NCI-H526 treated with DMSO at 0.1 percent for 48 hours (cell line): ENCODE measurements around the gene BBS10.
"Not testable (repeated sequence)": the region's sequence is repeated elsewhere in the genome, so short reads cannot be mapped to it uniquely, and the experiment has no call there.

Experiments
- DNase-seq: peaks from one replicate; lab custom pipeline; 2025; lab: John Stamatoyannopoulos, UW

Gene BBS10

GRCh38 chr12:76329606-76330005 is 18.6 kb downstream of the BBS10 start:
- DNase-seq, result no peak

DNA sequence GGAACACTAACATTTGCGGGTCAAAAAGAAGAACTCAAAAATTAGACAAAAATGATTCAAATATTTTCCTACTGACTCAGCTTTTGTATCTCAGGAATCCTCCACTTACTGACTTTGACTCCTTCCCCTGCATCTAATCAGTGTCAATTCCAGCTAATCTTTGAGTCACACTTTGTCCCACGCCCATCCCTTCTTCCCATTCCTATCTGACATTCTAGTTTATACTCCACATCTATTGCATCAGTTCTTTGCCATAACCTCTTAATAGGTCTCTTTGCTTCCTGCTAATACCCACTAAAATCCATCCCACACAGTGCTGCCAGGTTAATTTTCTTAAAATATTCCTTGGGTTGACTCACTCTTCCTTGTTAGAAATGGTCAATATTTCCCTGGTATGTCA is 19.1 kb downstream of the BBS10 start:
- no peak for DNase-seq

DNA sequence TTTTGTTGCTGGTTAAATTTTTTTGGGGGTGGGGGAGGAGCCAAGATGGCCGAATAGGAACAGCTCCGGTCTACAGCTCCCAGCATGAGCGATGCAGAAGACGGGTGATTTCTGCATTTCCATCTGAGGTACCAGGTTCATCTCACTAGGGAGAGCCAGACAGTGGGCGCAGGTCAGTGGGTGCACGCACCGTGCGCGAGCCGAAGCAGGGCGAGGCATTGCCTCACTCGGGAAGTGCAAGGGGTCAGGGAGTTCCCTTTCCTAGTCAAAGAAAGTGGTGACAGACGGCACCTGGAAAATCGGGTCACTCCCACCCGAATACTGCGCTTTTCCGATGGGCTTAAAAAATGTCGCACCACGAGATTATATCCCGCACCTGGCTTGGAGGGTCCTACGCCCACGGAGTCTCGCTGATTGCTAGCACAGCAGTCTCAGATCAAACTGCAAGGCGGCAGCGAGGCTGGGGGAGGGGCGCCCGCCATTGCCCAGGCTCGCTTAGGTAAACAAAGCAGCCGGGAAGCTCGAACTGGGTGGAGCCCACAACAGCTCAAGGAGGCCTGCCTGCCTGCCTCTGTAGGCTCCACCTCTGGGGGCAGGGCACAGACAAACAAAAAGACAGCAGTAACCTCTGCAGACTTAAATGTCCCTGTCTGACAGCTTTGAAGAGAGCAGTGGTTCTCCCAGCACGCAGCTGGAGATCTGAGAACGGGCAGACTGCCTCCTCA is 28.5 kb downstream of the BBS10 start:
- DNase-seq, result not testable (repeated sequence)

DNA sequence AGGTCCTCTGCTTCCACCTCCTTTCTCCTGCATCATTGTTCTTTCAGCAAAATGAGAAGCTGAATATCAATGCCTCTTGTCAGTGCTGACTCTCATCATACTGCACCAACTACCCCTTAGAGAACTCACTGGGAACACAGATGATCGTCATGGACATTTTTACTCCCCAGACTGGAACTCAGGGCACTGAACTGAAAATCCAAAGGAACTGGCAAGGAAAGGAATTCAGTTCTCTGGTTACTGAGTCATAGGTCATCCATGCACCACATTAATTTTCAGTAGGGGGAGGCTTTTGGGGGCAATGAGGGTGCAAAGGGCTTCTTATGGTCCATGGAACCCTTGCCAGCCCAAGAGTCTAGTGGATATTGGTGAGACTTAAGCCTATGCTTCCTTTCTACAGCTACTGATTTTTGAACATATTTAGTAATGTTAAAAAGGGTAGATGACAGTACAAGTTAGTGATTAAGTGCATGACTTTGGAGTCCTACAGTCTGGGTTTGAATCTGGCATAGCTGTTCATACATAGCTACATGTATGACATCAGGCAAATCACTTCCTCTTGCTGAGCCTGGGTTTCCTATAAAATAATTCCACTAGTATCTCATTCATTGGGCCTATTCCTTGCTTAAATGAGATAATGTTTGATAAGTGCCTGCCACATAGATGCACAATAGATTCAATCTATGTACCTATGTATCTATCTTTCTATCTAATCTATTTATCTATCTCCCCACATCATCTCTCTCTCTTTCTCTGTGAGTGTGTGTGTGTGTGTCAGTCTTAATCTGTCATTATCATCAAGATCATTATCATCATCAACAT is 29.2 kb downstream of the BBS10 start:
- DNase-seq, result no peak

DNA sequence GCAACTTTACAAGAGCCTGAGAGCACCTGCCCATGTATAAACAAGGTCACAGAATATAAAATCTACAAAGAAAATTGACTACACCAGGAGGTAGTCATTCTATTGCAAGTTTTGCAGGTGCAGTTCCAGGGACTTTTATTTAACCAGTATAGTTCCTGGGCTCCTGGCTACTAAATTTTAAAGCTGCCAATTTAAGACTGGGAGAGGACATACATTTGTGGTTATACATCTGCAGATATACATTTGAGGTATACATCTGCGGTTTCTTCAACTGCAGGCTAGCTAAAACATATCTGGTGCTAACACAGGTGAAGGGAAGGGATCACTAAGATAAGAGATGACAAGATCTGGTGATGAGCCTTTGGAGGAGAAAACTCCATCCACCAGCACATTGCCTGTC is 30.2 kb downstream of the BBS10 start:
- no peak for DNase-seq

- DNase-seq, result no peak
Measured at GRCh38 chr12:76316468-76316867, 31.7 kb downstream of the BBS10 start.

GRCh38 chr12:76313299-76313698 is 34.9 kb downstream of the BBS10 start:
- no peak for DNase-seq

GRCh38 chr12:76312315-76312714 is 35.9 kb downstream of the BBS10 start:
- no peak for DNase-seq

DNA sequence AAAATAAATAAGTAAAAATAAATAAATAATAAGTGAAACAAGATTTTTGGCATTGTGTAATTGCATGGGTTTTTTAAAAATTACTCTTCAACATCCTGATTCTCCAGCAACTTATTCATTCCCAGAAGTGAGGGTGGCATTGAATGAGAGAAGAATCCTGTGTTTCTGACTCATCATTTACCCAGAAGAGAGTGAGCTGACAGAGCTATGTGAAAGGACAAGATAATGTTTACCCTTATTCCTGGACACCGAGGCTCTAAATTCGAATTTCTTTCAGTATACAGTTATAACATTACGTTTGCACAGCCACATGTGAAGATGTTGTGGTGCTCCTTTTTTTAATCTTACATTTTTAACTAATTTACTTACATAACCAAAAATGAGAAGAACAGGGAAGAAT is 36.4 kb downstream of the BBS10 start:
- no peak for DNase-seq

- no peak for DNase-seq
Measured at GRCh38 chr12:76310110-76310509, 38.1 kb downstream of the BBS10 start.

DNA sequence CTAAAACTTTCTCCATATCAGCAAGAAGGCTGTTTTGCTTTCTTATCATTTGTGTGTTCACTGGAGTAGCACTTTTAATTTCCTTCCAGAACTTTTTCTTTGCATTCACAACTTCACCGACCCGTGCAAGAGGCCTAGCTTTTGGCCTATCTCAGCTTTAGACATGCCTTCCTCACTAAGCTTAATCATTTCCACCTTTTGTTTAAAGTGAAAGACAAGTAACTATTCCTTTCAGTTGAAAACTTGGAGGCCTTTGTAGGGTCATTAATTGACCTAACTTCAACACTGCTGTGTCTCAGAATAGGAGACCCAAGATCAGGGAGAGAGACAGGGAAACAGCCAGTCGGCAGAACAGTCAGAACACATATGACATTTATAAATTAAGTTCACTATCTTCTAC is 39.3 kb downstream of the BBS10 start:
- DNase-seq, result no peak

DNA sequence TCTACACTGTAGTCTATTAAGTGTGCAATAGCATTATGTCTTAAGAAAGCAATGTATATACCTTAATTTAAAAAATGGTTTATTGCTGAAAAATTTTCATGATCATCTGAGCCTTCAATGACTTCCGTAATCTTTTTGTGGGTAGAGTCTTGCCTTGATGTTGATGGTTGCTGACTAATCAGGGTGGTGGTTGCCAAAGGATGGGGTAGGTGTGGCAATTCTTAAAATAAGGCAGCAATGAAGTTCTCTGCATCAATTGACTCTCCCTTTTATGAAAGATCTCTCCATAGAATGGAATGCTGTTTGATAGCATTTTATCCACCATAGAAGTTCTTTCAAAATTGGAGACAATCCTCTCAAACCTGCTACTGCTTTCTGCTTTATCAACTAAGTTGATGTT is 41.1 kb downstream of the BBS10 start:
- DNase-seq, result no peak

DNA sequence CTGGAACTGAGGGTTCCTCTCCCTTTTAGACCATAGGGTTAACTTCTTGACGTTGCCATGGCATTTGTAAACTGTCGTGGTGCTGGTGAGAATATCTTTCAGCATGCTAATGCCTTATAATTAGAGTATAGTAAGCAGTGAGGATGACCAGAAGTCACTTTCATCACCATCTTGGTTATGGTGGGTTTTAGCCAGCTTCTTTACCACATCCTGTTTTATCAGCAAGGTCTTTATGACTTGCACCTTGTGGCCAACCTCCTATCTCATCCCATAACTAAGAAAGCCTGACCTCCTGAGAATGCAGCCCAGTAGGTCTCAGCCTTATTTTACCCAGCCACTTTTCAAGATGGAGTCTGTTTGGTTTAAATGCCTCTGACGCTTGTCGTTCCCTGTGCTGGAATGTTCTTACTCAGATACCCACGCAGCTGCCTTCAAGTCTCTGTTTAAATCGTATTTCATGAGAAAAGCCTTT is 44.2 kb downstream of the BBS10 start:
- no peak for DNase-seq

- no peak for DNase-seq
Measured at GRCh38 chr12:76303365-76303764, 44.9 kb downstream of the BBS10 start.

GRCh38 chr12:76300297-76300665 is 47.9 kb downstream of the BBS10 start:
- DNase-seq, result no peak

- no peak for DNase-seq
Measured at GRCh38 chr12:76299536-76300296, 48.5 kb downstream of the BBS10 start.
